Adipocyte (in vitro differentiated cells): ENCODE data around the gene CCNQ.

Experiments used
- DNase-seq: peaks from one replicate; pipeline ENCODE4 v3.0.0-alpha.2; 2015; ENCODE audit warnings: low read depth
- H3K27me3 ChIP-seq: replicated peaks from 2 replicates; pipeline ENCODE4 v1.7.0; 2013; ENCODE audit warnings: mild to moderate bottlenecking, low read length, moderate library complexity; ENCODE audit not compliant: control insufficient read depth, insufficient read depth
- H3K36me3 ChIP-seq: 2 replicates; pipeline ENCODE4 v1.7.0; 2013; ENCODE audit warnings: low read length, mild to moderate bottlenecking, moderate library complexity; ENCODE audit not compliant: control insufficient read depth, insufficient read depth, severe bottlenecking
- H3K4me1 ChIP-seq: 2 replicates; pipeline ENCODE4 v1.7.0; 2013; ENCODE audit warnings: mild to moderate bottlenecking, low read length, moderate library complexity; ENCODE audit not compliant: control insufficient read depth, insufficient read depth
- H3K4me3 ChIP-seq: 2 replicates; pipeline ENCODE4 v1.7.0; 2013; ENCODE audit warnings: mild to moderate bottlenecking, low read length, moderate library complexity
- H3K9ac ChIP-seq: 2 replicates; pipeline ENCODE4 v1.7.0; 2013; ENCODE audit warnings: mild to moderate bottlenecking, low read length, moderate library complexity
- H3K9me3 ChIP-seq: 2 replicates; pipeline ENCODE4 v1.7.0; 2013; ENCODE audit warnings: mild to moderate bottlenecking, low read length, moderate library complexity; ENCODE audit not compliant: control insufficient read depth

Gene CCNQ

GRCh38 chrX:153600921-153601320 is 2.0 kb upstream of the CCNQ start:
- Histone ChIP-seq H3K9ac (no peak overlapping the region), H3K4me1 (no peaks in the 10 kb centered on the region), H3K27me3 (peaks cover 17% of the 10 kb centered on the region), H3K36me3 (no peaks in the 10 kb centered on the region), H3K4me3 (no peak overlapping the region), H3K9me3 (no peaks in the 10 kb centered on the region)
- DNase-seq, result no peak

GRCh38 chrX:153600032-153600373 is 1.1 kb upstream of the CCNQ start:
- H3K4me1 ChIP-seq, result no peaks in the 10 kb centered on the region
- H3K36me3 ChIP-seq, result no peaks in the 10 kb centered on the region
- H3K4me3 ChIP-seq, result peak overlapping the region; percentile 86
- peak overlapping the region; percentile 85 for H3K9ac ChIP-seq
- H3K9me3 ChIP-seq, result no peaks in the 10 kb centered on the region
- no peak for DNase-seq
- peaks cover 17% of the 10 kb centered on the region for H3K27me3 ChIP-seq

- Histone ChIP-seq H3K4me3 (peak overlapping the region; percentile 86), H3K36me3 (no peaks in the 10 kb centered on the region), H3K9me3 (no peaks in the 10 kb centered on the region), H3K27me3 (peaks cover 15% of the 10 kb centered on the region), H3K4me1 (no peaks in the 10 kb centered on the region), H3K9ac (peak overlapping the region; percentile 85)
- DNase-seq, result peak; percentile 90
Measured at GRCh38 chrX:153599192-153600031, 473 bp upstream of the CCNQ start.

GRCh38 chrX:153596981-153597750 is 1.8 kb downstream of the CCNQ start:
- H3K27me3 ChIP-seq, result peaks cover 6% of the 10 kb centered on the region
- H3K36me3 ChIP-seq, result peaks cover 6% of the 10 kb centered on the region
- H3K4me1 ChIP-seq, result no peaks in the 10 kb centered on the region
- H3K9me3 ChIP-seq, result no peaks in the 10 kb centered on the region
- DNase-seq, result no peak
- no peak overlapping the region for H3K9ac ChIP-seq
- peak overlapping the region; percentile 80 for H3K4me3 ChIP-seq

- no peaks in the 10 kb centered on the region for H3K4me1 ChIP-seq
- no peak for DNase-seq
Measured at GRCh38 chrX:153595859-153596857, 2.8 kb downstream of the CCNQ start.

GRCh38 chrX:153595387-153595786 is 3.6 kb downstream of the CCNQ start:
- H3K36me3 ChIP-seq, result peaks cover 9% of the 10 kb centered on the region
- no peak for DNase-seq
- no peaks in the 10 kb centered on the region for H3K9me3 ChIP-seq
- no peak overlapping the region for H3K4me3 ChIP-seq
- H3K4me1 ChIP-seq, result no peaks in the 10 kb centered on the region
- no peak overlapping the region for H3K9ac ChIP-seq
- peaks cover under 1% of the 10 kb centered on the region for H3K27me3 ChIP-seq

More at GRCh38 chrX:153595859-153596857, 2.8 kb downstream of the CCNQ start:
- Histone ChIP-seq H3K36me3 (peaks cover 9% of the 10 kb centered on the region), H3K9me3 (no peaks in the 10 kb centered on the region), H3K27me3 (peaks cover 6% of the 10 kb centered on the region), H3K4me3 (no peak overlapping the region), H3K9ac (no peak overlapping the region)

GRCh38 chrX:153593811-153594500 is 5.0 kb downstream of the CCNQ start:
- no peaks in the 10 kb centered on the region for H3K27me3 ChIP-seq
- H3K4me1 ChIP-seq, result no peaks in the 10 kb centered on the region
- no peak overlapping the region for H3K4me3 ChIP-seq
- H3K36me3 ChIP-seq, result peaks cover 12% of the 10 kb centered on the region
- no peaks in the 10 kb centered on the region for H3K9me3 ChIP-seq
- H3K9ac ChIP-seq, result no peak overlapping the region
- DNase-seq, result no peak

GRCh38 chrX:153592966-153593688 is 5.8 kb downstream of the CCNQ start:
- peaks cover 13% of the 10 kb centered on the region for H3K36me3 ChIP-seq
- H3K9me3 ChIP-seq, result no peaks in the 10 kb centered on the region
- H3K9ac ChIP-seq, result no peak overlapping the region
- no peaks in the 10 kb centered on the region for H3K27me3 ChIP-seq
- no peaks in the 10 kb centered on the region for H3K4me1 ChIP-seq
- DNase-seq, result no peak
- H3K4me3 ChIP-seq, result no peak overlapping the region

GRCh38 chrX:153592091-153592833 is 6.7 kb downstream of the CCNQ start:
- Histone ChIP-seq H3K9me3 (no peaks in the 10 kb centered on the region), H3K4me1 (no peaks in the 10 kb centered on the region), H3K27me3 (no peaks in the 10 kb centered on the region), H3K9ac (no peak overlapping the region), H3K4me3 (no peak overlapping the region), H3K36me3 (peaks cover 20% of the 10 kb centered on the region)
- no peak for DNase-seq
